SW480 (cell line): ENCODE measurements around the gene BLOC1S2.
"Not testable (repeated sequence)": the region's sequence is repeated elsewhere in the genome, so short reads cannot be mapped to it uniquely, and the experiment has no call there.

Experiments used
- DNase-seq: peaks from one replicate; pipeline ENCODE4 v3.0.0-alpha.2; 2016; ENCODE audit warnings: low spot score

Gene BLOC1S2

DNA sequence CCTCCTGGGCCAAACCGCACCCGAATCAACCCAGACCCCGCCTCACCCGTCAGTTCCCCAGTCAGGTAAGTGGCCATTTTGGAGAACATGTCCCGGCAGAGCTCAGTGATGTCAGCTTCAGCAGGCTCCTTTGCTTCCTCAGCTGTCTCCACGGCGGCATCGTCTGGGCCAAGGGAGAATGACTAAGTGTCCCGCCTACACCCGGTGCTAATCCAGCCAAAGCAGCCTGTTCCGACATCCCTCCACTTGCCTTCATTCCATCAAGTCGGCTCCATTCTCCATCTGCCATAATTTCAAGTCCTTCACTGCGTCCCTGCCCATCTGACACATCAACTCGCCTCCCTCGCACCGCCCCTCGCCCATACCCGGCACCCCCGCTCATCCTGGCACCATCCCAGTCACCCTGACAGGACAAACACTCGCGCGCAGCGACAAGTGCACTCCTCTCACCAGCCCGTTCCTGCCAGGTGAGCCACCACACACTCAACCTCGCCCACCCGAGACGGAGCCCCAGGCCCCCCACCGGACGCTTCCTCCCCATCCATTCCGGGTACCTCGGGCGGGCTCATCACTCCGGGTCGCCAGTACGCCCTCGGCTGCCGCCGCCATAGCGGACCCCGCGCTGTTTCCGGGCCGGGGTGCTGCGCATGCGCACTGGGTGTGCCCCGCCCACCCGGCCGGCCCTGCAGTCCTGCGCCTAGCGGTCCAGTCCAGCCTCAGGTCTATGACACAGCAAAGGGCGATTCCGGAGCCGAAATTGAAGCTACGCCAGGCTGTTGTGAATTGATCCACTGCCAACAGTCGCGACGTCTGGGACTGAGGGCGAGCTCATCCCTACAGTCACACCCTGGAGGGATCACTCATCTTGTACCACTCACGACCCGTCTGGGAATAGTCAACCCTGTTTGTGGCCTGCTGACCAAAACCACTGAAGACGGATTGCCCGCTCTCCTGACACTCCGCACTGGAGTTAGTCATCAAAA, at the start of gene BLOC1S2:
Gene BLOC1S2 (minus strand): TSS at position 630 of the 983 bp plus-strand sequence. CDS start 21 bp downstream, at position 609.
- peak; percentile 78 for DNase-seq

DNA sequence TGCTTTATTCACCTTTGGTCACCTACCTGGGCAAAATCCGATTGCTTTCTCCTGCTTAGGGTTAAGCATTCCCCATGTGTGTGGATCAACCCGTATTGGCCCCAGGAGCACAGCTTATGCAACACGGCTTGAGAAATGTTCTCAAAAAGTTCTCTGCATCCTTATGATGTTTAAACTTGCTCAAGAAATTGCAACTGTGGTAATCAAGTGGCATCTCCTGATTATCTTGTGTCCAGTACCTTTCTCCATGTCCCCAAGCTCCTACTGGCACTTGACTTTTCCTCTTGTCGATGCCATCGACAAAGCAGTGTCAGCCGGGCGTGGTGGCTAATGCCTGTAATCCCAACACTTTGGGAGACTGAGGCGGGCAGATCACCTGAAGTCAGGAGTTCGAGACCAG, 48.3 kb upstream of the BLOC1S2 start:
- DNase-seq, result no peak

DNA sequence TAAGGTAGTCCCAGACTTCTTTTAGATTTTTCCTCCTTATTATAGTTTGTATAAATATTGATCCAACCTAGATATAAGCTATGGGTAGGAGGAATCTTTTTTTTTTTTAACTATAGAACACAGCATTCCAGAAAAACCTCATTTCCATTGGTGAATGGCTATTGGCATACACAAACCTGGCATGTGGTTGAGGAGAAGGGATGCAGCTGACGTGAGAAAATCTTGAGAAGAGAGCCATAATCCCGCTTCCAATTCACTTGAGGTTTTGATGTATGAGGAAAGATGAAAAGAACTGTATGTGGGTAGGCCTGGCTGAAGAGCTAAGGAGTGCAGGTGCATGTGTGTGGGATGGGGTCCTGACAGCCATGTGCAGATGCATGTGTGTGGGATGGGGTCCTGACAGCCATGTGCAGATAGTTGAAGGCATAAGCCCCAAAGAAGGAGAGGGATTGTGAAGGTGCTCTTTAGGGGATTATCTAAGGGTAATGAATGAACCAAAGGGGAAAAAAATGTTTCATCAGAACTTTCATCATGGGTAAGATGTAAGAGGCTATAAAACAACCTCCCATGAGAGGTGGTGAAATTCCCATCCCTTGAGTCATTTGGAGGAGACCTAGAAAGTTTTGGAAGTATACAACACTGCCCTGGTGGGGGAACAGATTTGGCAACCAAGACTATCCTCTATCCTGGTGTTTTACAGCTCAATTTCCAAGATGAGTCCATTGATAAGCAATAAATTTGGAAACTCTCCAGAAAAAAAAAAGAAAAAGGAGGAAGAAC, 47.4 kb upstream of the BLOC1S2 start:
- no peak for DNase-seq

GRCh38 chr10:100333106-100333505, 46.6 kb upstream of the BLOC1S2 start:
- no peak for DNase-seq

DNA sequence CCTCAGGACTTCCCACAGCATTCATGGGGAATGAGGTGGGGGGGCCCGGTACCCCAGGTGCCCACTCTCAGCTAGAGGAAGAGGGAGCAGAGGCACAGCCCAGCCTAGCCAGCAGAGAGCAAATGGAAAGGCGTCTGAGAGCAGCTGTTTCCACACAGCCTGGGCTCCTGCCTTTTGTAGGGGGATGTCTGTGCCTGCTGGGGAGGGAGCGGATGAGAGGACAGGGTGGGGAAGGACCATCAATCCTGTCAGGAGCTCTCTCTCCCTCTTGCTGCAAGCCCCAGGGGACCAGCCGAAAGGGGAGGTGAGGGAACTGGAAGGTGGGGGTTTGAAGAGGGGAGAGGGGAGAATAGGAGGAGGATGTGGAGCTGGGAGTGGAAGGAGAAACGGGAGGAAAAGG, 43.6 kb upstream of the BLOC1S2 start, which contains the start of gene PKD2L1:
Gene PKD2L1 (minus strand): TSS at position 150 of the 400 bp plus-strand sequence. CDS start 125 bp downstream, at position 25.
- DNase-seq, result no peak

DNA sequence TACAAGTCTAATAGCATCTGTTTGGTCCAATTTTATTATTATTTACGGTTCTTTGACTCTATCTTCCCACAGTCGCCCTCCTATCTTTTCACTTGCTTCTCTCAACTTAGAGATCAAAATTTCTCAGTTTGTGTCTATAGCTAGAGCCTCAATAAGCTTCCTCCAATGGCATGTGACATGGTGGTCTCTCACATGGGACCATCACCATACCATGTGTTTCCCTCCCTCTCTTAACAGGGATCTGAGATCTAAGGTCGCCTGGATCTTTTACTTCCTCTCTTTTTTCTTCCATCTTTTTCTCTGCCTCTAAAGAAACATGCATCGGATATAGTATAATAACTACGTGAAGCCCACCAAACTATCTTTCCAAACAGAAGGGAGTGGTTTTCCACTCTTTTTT, 41.7 kb upstream of the BLOC1S2 start:
- no peak for DNase-seq

DNA sequence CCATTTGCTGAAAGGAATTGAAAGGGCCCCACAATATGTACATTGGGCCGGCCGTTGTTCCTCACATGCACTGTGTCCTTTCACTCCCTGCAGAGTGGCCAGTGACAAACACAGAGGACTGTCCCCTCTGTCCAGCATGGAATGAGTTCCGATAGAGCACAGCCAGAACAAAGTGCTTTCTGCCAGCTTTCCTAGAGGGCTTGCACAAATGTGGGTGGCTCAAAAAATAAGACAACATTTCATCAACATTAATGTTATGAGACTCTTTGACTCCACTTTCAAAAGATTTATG, 41.2 kb upstream of the BLOC1S2 start:
- DNase-seq, result no peak

DNA sequence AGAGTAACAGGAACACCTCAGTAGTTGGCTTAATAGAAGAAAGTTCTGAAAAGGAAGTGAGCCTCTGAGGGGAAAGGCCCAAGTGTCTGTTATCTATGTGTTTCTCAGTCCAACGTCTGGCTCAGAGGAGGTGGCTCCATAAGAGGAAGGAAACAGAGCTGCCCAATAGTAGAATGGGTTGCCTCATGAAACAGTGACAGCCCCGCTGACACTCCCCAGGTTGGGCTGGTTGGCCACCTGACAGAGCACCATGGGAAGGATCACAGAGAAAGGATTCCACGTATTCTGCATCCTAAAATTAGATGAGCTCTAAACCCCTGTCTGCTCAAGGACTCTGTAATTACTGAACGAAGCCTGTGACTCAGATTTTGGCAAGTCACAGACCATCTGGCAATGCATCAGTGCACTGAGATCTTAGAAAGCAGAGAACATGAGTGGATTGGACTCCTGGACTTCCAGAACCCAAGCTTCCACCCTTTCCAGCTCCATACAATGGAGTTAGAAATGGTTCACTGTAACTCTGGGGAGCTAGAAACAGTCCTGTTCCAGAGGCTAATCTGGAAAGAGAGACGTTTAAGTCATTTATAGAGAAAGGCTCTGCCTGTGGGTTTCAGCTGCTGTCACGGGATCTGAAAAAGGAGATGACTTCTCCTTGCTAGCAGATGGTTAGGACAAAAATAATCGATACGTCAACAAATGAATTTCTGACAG, 40.7 kb upstream of the BLOC1S2 start:
- no peak for DNase-seq

DNA sequence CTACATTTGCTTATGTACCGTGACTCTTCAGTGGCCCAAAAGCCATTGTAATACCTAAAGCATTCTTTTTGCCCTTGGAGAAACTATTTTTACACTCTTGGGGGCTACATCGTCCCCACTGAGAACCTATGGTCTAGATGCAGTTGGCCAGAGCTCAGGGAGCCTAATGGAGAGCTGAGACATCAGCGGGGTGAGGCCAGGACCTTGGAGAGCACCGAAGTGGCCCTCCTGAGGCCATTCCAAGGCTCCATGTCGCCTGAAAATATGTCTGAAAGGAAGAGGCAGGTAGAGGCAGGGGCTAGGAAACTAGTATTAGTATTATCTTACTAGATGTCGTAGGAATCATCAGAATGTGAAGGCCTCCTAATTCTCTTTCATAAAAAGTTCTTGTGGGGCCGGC, 38.7 kb upstream of the BLOC1S2 start:
- no peak for DNase-seq

DNA sequence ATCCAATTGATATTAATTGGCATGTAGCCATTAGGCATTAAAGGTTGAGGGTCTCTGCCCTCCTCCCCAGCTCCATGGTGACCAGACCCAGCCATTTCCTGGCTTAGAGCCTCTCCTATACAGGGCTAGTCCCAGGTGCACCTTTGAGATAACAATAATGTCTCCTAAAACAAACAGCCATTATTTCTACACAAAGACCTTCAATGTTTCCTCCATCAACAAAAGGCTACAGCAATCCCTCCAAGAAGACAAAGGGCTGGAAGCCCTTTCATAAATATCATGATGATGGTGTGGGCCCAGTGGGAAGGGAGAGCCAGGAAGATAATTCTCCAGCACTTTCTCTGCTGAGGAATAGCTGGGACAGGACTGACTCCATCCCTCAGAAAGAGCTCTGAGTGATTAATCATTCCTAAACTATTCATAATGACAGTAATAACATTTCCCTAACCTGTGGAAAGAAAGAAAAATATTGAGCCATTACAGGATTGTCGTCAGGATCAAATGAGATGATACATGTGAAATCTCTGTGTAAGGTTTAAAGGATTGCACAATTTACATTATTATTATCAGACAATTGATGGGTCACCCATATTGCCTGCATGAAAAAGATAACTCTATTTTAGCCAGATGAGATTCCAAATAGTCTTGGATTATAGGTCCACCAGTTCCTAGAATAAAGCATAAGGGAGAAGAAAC, 33.4 kb upstream of the BLOC1S2 start:
- no peak for DNase-seq

DNA sequence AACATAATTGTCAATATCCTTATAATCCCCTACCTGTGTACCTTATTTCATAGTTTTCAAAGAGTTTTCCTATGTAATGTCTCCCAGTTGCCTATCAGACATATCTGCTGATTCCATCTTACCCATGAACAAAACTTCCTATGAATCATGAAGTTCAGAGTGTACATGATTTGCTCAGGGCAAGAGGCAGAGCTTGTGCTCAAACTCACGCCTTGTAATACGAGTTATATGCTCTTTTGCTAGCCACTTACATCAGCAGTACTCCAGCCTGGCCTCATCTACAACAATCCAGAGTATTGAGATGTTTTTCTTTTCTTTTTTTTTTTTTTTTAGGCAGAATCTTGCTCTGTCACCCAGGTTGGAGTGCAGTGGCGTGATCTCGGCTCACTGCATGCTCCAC, 31.7 kb upstream of the BLOC1S2 start:
- DNase-seq, result no peak

DNA sequence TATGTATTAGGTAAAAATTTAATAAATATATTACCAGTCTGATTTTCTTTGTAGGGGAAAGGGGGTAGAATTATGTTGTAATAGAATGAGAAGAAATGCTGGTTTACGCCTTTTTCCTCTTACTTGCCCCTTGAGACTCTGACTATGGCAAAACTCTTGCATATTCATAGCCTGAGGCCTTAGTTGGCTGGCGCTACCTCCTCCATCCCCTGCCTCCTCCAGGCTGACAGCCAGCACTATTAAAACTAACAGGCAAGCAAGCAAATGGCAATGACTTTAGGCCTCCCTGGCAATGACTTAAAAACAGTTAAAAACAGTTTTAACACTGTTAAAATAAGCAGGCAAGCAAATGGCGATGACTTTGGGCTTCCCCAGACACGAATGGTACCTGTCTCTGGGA, 29.1 kb upstream of the BLOC1S2 start:
- no peak for DNase-seq

- no peak for DNase-seq
Measured at GRCh38 chr10:100311298-100311697, 24.8 kb upstream of the BLOC1S2 start.

- no peak for DNase-seq
Measured at GRCh38 chr10:100307684-100308083, 21.2 kb upstream of the BLOC1S2 start.

GRCh38 chr10:100306861-100307260, 20.4 kb upstream of the BLOC1S2 start:
- DNase-seq, result no peak

DNA sequence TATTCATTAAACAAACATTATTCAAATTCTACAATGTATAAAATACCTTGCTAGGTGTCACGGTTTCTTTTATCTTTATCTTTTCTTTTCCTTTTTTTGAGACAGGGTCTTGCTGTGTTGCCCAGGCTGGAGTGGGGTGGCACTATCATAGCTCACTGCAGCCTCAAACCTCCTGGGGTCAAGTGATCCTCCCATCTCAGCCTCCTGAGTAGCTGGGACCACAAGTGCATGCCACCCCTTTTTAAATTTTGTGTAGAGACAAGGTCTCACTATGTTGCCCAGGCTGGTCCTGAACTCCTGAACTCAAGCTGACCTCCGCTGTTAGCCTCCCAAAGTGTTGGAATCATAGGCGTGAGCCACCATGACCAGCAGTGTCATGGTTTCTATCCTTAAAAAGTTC, 17.9 kb upstream of the BLOC1S2 start:
- DNase-seq, result no peak

DNA sequence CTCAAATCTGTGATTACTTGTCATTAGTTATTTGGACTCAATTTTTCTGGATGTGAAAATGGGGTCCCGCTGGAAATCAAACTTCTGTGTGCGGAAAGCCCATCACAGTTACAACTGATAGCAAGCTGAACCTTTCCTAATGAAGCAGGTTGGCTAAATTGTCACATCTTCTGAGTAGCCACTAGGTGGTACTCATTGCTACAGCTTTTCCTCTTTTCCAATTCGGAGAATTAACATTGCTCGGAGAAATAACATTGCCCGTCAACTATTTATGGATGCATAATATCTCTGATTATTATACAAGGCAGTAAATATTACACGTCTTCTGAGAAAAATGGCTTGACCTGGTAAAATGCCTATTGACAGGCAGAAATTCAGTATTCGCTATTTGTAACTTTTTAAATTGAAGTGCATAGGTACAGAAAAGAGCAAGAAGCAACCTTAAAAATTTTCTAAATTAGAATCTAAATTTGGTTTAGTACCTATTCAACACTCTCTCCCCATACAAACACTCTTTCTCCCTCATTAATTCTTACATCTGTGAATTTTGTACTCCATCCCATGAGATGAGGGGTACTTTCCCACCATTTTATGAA, 17.3 kb upstream of the BLOC1S2 start:
- peak; percentile 55 for DNase-seq

DNA sequence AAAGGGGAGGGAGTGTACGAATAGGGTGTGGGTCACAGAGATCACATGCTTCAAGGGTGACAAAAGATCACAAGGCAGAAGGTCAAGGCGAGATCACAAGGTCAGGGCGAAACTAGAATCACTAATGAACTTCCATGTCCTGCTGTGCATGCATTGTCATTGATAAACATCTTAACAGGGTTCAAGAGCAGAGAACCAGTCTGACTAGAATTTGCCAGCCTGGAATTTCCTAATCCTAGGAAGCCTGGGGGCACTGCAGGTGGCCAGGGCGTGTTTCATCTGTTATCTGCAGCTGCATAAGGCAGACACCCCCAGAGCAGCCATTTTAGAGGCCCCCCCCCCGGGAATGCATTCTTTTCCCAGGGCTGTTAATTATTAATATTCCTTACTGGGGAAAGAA, 14.6 kb upstream of the BLOC1S2 start:
- not testable (repeated sequence) for DNase-seq

GRCh38 chr10:100297242-100297641, 10.8 kb upstream of the BLOC1S2 start:
- no peak for DNase-seq

GRCh38 chr10:100293066-100293465, 6.6 kb upstream of the BLOC1S2 start:
- no peak for DNase-seq

DNA sequence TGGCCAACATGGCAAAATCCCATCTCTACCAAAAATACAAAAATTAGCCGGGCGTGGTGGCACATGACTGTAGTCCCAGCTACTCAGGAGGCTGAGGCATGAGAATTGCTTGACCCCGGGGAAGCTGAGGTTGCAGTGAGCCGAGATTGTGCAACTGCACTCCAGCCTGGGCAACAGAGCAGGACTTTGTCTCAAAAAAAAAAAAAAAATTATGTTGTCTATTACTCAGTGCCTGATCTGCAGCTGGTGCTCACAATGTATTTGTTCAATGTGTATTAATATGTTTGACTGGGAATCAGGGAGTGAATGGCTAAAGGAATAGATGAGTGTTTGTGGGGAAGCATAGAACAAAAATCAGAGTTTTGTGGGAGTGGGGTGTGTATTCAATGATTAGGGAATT, 5.8 kb upstream of the BLOC1S2 start:
- DNase-seq, result not testable (repeated sequence)
